HG03432 (cell line): ENCODE results near the gene UPK2.
A peak's percentile ranks its signal among the peaks of the same experiment; 100 is the strongest.
"Not testable (repeated sequence)": the region's sequence is repeated elsewhere in the genome, so short reads cannot be mapped to it uniquely, and the experiment has no call there.

ENCODE experiments used
- ATAC-seq: cut with Tn5 transposase; IDR thresholded peaks from one replicate; pipeline ENCODE4 v1.9.1; 2021; ENCODE audit warnings: mild to moderate bottlenecking, moderate library complexity; ENCODE audit not compliant: unreplicated experiment

Gene UPK2

GRCh38 chr11:118984337-118984736 is 28.2 kb downstream of the UPK2 start:
- ATAC-seq = not testable (repeated sequence)

DNA sequence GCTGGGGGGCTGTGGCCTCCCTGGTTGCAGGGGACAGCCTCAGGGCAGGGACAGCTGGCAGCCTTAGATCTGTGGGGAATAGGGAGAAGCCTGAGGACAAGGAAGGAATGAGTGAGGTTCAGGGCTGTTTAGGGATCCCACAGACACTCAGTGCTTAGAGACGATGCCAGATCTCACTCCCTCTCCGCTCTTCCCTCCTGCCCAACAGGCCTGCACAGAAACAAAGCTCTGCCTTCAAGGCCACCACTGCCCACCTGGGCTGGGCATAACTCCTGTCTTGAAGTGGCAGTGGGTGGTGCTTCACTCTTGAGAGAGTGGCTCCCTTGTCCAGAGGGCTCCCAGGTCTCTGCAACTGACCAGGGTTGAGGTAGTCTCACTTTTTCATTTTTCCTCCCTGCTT is 28.7 kb downstream of the UPK2 start:
- no peak for ATAC-seq

DNA sequence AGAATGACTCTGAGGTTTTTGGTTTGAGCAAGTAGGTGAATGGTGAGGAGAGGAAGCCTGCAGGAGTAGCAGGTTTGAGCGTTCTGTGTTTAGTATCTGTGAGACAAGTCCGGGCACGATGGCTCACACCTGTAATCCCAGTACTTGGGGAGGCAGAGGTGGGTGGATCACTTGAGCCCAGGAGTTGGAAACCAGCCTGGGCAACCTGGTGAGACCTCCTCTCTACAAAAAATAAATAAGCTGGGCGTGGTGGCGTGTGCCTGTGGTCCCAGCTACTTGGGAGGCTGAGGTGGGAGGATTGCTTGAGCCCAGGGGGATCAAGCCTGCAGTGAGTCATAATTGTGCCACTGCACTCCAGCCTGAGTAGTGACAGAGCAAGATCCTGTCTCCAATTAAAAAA is 32.2 kb downstream of the UPK2 start:
- ATAC-seq = no peak

DNA sequence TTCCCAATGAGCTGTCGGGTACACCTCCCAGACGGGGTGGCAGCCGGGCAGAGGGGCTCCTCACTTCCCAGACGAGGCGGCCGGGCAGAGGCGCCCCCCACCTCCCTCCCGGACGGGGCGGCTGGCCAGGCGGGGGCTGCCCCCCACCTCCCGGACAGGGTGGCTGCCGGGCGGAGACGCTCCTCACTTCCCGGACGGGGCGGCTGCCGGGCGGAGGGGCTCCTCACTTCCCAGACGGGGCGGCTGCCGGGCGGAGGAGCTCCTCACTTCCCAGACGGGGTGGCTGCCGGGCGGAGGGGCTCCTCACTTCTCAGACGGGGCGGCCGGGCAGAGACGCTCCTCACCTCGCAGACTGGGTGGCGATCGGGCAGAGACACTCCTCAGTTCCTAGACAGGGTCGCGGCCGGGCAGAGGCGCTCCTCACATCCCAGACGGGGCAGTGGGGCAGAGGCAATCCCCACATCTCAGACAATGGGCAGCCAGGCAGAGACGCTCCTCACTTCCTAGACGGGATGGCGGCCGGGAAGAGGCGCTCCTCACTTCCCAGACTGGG is 35.5 kb downstream of the UPK2 start:
- not testable (repeated sequence) for ATAC-seq

- ATAC-seq = peak; percentile 19
These were observed 41.0 kb downstream of the UPK2 start for GRCh38 chr11:118996926-118997626.

GRCh38 chr11:118997627-118998387 is 41.7 kb downstream of the UPK2 start, which contains the start of gene CENATAC:
CENATAC (plus strand) TSS chr11:118998138; CDS start chr11:118998198, 60 bp downstream.
- peak; percentile 92 for ATAC-seq

DNA sequence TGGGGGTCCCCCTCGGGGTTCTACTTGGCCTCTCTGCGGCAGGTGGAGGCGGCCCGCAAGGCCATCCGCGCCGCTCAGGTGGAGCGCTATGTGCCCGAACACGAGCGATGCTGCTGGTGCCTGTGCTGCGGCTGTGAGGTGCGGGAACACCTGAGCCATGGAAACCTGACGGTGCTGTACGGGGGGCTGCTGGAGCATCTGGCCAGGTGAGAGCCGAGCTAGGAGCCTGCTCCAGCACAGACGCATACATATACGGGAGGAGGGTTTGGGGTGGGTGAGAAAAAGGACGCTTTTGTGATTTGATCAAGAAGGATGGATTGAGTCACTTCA is 42.3 kb downstream of the UPK2 start:
- no peak for ATAC-seq

DNA sequence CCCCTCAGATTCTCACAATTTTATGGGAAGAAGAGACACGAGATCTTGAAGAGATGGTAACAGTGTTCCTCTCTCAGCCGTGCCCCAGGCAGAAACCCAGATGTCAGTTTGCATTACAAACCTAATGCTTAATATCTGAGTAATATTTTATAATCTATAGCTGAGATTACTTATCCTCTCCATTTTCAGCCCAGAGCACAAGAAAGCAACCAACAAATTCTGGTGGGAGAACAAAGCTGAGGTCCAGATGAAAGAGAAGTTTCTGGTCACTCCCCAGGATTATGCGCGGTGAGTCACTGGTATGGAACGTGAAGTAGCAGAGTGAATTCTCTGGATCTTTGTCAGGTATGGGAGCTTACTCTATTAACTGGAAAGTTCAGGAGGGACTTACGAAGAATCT is 42.7 kb downstream of the UPK2 start:
- no peak for ATAC-seq

GRCh38 chr11:119000906-119001305 is 44.8 kb downstream of the UPK2 start:
- no peak for ATAC-seq

DNA sequence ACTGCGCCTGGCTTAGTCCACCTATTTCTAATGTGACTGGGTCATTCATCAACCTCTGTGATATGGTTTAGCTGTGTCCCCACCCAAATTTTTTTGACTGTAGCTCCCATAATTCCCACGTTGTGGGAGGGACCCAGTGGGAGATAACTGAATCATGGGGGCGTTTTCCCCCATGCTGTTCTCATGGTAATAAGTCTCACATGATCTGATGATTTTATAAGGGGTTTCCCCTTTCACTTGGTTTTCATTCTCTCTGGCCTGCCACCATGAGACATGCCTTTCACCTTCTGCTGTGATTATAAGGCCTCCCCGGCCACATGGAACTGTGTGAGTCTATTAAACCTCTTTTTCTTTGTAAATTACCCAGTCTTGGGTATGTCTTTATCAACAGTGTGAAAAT is 50.6 kb downstream of the UPK2 start:
- ATAC-seq = no peak
